H1 (cell line): ENCODE measurements around the gene USP7. TPM values are rescaled to one million over a fixed set of nuclear protein-coding genes. Genes with fewer than 3 reads are reported as not detected.

ENCODE experiments used
- ASH2L ChIP-seq: fragments of 200-600, 300-600 bp; sonication (generic); IDR thresholded peaks from one replicate; pipeline ENCODE4 v1.7.1; 2017; ENCODE audit warnings: low read length
- BACH1 ChIP-seq: IDR thresholded peaks from 2 replicates; pipeline ENCODE4 v1.6.1; 2012; ENCODE audit warnings: low read length, improper control_type of control experiment
- CBX5 ChIP-seq: fragments of 300-800, 300-1000 bp; sonication (generic); IDR thresholded peaks from 2 replicates; pipeline ENCODE4 v1.7.1; 2016; ENCODE audit warnings: antibody characterized with exemption, low read length, low read depth
- EP300 ChIP-seq, 2 experiments: IDR thresholded peaks; 1 replicate in 1 of 2; 2 replicates in 1 of 2; pipeline ENCODE4 v1.6.1; 2011 to 2012; ENCODE audit warnings: low read depth in 2 of 2, low read length in 2 of 2, mild to moderate bottlenecking in 2 of 2, borderline replicate concordance in 1 of 2, inconsistent platforms in 1 of 2, moderate library complexity in 1 of 2
- GTF2F1 ChIP-seq: IDR thresholded peaks from 2 replicates; pipeline ENCODE4 v1.6.1; 2012; ENCODE audit warnings: low read depth, low read length, improper control_type of control experiment, borderline replicate concordance
- JUN ChIP-seq: IDR thresholded peaks from 2 replicates; pipeline ENCODE4 v1.6.1; 2011; ENCODE audit warnings: low read depth, mild to moderate bottlenecking, improper control_type of control experiment, low read length
- RFX5 ChIP-seq: IDR thresholded peaks from 2 replicates; pipeline ENCODE4 v1.6.1; 2011; ENCODE audit warnings: low read depth, low read length, improper control_type of control experiment, borderline replicate concordance
- SP1 ChIP-seq: IDR thresholded peaks from 2 replicates; pipeline ENCODE4 v1.6.1; 2011; ENCODE audit warnings: low read depth, low read length
- polyA plus RNA-seq, 7 experiments: library from polyadenylated mRNA; depleted of rRNA in 3 of 7; stranded (reverse) in 5 of 7; unstranded in 2 of 7; fragments of >200 nt in 5 of 7; fragments of 200-250 nt in 2 of 7; gene quantifications; 1 replicate in 5 of 7; 2 replicates in 1 of 7; 4 replicates in 1 of 7; pipeline versions ENCODE4 v1.2.1 to v1.2.3, GENCODE V29; 2011 to 2013; ENCODE audit warnings: missing spikeins in 2 of 7, mixed read lengths in 2 of 7
- total RNA-seq: library from RNA; stranded (reverse); fragmentation: NEBNext Ultra II Directional; extraction: Animal tissue kit (Norgen Biotek cat#: 25700); gene quantifications from 2 replicates; pipeline ENCODE4 v1.2.1, GENCODE V29; 2021
- TF ChIP-seq, protein P1 (sequence below): fragments of 300-600 bp; sonication (generic); IDR thresholded peaks from 2 replicates; pipeline ENCODE4 v1.7.1; 2012; ENCODE audit warnings: low read length, moderate library complexity, mild to moderate bottlenecking, inconsistent platforms; ENCODE audit not compliant: insufficient replicate concordance

Gene USP7
- total and polyA plus RNA-seq, 2 of the 8 experiments (the other 6 are each of a cell fraction or from before 2014, with no cell fraction given), result 21.3 to 211 TPM

DNA sequence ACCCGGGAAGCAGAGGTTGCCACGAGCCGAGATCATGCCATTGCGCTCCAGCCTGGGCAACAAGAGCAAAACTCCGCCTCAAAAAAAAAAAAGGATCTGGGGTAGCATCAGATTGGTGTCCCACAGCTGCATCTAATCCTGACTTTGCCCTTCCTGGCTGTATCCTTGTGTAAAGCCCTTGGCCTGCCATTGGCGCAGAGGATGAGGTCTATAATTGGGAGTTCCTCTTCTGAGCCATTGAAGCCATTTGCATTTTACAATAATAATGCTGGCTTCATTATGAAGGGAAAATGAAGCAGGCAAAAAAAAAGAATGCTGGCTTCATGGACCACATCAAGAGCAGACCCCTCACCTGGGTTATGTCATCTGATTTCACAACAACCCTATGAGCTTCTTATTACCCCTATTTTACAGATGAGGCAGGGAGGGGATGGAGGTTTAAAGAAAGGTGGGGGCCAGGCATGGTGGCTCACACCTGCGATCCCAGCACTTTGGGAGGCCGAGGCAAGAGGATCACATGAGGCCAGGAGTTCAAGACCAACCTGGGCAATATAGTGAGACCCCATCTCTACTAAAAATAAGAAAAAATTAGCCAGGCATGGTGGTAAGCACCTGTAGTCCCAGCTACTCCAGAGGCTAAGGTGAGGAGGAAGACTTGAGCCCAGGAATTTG lies 82.7 kb downstream of the USP7 start (continued):
- TF ChIP-seq, protein P1, sequence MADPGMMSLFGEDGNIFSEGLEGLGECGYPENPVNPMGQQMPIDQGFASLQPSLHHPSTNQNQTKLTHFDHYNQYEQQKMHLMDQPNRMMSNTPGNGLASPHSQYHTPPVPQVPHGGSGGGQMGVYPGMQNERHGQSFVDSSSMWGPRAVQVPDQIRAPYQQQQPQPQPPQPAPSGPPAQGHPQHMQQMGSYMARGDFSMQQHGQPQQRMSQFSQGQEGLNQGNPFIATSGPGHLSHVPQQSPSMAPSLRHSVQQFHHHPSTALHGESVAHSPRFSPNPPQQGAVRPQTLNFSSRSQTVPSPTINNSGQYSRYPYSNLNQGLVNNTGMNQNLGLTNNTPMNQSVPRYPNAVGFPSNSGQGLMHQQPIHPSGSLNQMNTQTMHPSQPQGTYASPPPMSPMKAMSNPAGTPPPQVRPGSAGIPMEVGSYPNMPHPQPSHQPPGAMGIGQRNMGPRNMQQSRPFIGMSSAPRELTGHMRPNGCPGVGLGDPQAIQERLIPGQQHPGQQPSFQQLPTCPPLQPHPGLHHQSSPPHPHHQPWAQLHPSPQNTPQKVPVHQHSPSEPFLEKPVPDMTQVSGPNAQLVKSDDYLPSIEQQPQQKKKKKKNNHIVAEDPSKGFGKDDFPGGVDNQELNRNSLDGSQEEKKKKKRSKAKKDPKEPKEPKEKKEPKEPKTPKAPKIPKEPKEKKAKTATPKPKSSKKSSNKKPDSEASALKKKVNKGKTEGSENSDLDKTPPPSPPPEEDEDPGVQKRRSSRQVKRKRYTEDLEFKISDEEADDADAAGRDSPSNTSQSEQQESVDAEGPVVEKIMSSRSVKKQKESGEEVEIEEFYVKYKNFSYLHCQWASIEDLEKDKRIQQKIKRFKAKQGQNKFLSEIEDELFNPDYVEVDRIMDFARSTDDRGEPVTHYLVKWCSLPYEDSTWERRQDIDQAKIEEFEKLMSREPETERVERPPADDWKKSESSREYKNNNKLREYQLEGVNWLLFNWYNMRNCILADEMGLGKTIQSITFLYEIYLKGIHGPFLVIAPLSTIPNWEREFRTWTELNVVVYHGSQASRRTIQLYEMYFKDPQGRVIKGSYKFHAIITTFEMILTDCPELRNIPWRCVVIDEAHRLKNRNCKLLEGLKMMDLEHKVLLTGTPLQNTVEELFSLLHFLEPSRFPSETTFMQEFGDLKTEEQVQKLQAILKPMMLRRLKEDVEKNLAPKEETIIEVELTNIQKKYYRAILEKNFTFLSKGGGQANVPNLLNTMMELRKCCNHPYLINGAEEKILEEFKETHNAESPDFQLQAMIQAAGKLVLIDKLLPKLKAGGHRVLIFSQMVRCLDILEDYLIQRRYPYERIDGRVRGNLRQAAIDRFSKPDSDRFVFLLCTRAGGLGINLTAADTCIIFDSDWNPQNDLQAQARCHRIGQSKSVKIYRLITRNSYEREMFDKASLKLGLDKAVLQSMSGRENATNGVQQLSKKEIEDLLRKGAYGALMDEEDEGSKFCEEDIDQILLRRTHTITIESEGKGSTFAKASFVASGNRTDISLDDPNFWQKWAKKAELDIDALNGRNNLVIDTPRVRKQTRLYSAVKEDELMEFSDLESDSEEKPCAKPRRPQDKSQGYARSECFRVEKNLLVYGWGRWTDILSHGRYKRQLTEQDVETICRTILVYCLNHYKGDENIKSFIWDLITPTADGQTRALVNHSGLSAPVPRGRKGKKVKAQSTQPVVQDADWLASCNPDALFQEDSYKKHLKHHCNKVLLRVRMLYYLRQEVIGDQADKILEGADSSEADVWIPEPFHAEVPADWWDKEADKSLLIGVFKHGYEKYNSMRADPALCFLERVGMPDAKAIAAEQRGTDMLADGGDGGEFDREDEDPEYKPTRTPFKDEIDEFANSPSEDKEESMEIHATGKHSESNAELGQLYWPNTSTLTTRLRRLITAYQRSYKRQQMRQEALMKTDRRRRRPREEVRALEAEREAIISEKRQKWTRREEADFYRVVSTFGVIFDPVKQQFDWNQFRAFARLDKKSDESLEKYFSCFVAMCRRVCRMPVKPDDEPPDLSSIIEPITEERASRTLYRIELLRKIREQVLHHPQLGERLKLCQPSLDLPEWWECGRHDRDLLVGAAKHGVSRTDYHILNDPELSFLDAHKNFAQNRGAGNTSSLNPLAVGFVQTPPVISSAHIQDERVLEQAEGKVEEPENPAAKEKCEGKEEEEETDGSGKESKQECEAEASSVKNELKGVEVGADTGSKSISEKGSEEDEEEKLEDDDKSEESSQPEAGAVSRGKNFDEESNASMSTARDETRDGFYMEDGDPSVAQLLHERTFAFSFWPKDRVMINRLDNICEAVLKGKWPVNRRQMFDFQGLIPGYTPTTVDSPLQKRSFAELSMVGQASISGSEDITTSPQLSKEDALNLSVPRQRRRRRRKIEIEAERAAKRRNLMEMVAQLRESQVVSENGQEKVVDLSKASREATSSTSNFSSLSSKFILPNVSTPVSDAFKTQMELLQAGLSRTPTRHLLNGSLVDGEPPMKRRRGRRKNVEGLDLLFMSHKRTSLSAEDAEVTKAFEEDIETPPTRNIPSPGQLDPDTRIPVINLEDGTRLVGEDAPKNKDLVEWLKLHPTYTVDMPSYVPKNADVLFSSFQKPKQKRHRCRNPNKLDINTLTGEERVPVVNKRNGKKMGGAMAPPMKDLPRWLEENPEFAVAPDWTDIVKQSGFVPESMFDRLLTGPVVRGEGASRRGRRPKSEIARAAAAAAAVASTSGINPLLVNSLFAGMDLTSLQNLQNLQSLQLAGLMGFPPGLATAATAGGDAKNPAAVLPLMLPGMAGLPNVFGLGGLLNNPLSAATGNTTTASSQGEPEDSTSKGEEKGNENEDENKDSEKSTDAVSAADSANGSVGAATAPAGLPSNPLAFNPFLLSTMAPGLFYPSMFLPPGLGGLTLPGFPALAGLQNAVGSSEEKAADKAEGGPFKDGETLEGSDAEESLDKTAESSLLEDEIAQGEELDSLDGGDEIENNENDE, result no peak
- TF ChIP-seq SP1 (no peak), GTF2F1 (no peak), JUN (no peak), CBX5 (no peak), BACH1 (no peak), EP300 (IDR thresholded peaks at IDR 0.05; ENCODE audit: borderline replicate concordance in 1 of 2, low read depth in 2 of 2, low read length in 2 of 2) (no peak), ASH2L (no peak), RFX5 (no peak)
